ENCODE measurements around the gene APBA3. TPM values are rescaled to one million over a fixed set of nuclear protein-coding genes. Genes with fewer than 3 reads are reported as not detected.
"Not testable (repeated sequence)": the region's sequence is repeated elsewhere in the genome, so short reads cannot be mapped to it uniquely, and the experiment has no call there.

Gene APBA3
- polyA plus RNA-seq, 10 donors, result 9.3 to 14.2 (median 11.8) TPM

DNA sequence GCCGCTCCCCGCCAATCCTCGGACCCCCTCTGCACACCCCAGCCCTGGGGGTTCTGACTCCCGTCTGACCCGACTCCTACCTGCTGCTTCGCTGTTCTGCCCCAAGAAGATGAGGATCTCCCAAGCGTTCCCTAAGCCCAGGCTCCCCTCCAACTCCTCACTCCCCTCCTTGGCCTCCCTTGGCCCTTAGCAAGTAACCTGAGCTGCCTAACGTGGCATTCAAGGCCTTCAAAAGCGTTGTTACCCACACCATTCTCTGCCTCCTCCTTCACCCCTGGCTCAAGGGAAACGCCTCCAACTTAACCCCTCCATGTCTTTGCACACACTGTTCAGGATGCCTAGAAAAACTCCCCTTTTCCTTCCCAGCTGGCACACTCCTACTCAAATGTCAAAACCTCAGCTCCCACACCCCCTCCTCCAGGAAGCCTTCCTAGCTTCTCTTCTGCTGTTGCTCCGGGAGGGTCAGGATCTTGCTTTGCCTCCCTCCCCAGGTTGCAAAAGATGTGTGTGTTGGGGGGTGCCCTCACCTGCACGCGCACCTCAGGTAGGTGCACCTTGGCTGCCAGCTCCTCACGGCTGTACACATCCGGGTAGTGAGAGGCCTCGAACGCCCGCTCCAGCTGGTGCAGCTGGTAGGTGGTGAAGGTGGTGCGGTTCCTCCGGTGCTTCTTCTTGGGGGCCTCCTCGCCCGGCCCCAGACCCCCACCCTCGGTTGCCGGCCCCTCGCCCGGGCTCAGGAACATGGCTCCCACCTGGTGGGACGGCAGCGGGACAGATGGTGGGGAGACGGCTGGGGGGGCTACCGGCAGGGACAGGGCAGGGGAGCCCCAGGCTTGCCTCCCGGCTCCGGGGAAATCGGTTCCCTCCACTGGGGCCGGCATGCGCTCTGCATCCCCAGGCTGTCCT is 9.8 kb upstream of the APBA3 start:
- DNase-seq, result no peak

DNA sequence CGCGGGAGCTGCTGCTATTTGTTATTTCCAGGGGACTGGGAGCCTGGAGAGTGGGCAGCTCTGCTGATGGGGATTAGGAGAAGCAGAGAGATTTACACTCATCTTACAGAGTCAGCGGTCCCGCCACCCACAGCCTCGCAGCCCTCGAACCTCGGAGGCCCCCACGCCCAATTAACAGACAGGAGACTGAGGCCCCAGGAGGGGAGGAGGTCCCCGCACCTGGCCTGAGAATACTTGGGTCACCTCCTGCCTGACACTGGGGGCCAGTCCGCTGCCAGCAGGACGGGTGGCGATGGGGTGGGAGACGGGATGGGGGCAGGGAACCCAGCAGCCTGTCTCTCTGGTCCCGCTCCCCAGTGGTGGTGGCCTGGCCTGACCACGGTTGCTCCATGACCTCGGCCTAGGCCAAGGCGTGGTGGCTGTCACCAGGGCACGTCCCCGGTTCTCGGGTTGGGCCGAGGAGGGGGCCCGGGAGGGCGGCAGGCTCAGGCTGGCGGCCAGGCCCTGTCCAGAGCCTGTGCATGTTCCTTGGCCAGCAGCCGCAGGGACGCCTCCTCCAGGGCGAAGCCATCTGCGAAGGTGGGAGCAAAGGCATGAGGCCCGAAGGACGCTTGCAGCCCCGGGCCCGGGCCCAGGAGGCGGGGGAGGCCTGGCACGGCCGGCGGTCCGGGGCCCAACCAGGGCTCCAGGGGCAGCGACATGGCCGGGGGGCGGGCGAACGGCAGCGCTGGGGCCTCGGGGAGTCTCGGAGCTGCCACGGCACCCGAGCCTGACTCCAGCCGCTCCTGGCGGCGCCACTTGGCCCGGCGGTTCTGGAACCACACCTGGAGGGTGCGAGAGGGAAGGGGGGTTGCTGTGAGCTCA is 8.9 kb upstream of the APBA3 start:
- DNase-seq, result no peak

DNA sequence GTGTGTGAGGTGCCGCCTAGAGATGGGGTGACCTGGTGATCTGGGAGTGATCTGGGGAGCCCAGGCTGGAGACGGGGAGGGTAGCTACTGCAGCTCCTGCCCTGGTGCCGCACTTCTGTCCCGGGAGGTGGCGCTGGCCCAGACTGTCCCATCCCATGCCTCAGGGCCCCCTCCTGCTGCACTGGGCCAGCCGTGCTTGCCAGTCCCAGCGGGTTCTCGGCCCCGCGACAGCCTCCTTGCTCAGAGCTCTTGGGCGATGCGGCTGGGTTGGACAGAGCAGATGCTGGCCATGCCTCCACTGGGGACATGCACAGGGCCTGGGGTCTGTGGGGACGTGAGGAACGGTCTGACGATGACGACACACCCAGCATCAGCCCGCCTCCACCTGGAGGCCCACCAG is 8.0 kb upstream of the APBA3 start:
- DNase-seq, result no peak

DNA sequence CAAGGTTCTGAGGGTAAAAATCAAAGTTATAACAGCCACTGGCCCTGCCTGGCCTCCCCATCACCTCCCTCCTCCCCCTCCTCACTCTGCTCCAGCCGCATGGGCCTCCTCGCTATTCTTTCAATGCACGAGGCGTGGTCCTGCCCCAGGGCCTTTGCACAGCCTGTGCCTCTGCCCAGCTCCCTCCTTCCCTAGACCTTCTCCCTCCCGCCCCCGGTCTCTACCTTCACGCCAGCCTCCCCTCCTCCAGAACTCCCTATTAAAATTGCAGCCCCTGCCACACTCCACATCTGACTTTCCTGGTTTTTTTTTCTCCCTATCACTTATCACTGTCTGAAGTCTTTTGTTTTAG is 7.2 kb upstream of the APBA3 start:
- no peak for DNase-seq

DNA sequence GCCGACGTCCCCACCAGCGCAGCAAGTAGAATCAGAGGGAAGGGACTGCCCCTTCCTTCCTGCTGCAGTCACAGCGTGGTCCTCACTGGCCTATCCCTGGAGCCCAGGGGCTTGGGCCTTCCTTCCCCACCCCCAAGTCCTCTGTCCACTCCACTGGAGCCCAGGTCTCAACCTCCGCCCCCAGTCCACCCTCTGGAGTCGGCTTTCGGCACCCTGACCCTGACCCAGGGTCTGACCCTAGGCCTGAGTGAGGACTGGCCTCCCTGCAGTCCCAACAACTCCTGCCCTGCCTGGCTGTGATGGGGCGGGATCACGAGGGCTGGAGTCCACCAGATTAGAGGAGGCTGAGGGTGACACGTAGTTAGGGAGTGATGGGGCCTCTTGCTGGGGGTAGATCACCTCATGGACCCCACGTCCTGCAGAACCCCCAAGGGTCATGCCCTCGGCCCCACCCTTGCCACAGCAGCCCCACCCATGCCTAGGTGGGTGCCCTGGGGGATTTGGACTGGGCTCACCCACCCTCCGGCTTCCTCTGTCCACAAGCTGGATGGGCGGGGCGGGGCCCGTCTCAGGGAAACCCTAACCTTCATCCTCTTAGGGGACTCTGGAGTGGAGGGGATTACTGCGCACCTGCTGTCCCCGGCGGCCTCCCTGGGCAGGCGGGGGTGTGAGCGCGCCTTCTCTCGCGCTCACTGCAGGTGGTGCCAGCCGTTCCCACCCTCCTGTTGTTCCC is 6.7 kb upstream of the APBA3 start:
- DNase-seq, result no peak

GRCh38 chr19:3767050-3767449 is 5.6 kb upstream of the APBA3 start:
- no peak for DNase-seq

- no peak for DNase-seq
Measured at GRCh38 chr19:3766520-3766919, 5.0 kb upstream of the APBA3 start.

DNA sequence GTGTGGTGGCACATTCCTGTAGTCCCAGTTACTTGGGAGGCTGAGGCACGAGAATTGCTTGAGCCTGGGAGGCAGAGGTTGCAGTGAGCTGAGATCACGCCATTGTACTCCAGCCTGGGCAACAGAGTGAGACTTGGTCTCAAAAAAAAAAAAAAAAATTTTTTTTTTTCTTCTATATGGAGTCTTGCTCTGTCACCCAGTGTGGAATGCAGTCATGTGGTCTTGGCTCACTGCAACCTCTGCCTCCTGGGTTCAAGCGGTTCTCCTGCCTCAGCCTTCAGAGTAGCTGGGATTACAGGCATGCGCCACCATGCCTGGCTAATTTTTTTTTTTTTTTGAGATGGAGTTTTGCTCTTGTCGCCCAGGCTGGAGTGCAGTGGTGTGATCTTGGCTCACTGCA is 4.3 kb upstream of the APBA3 start:
- DNase-seq, result not testable (repeated sequence)

DNA sequence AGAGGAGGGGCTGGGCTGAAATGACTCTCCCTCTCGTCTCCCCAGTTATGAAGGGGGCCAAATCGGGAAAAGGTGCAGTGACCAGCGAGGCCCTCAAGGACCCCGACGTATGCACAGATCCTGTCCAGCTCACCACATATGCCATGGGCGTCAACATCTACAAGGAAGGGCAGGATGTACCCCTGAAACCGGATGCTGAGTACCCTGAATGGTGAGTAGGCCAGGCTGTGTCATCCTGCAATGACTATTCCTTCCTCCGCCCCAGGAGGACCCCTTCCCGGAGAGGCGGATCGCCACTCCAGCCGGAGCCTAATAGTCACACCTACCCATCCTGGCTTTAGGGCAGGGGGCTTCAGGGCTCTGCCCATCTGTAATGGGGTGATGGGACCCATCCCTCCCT is 3.6 kb upstream of the APBA3 start:
- no peak for DNase-seq

- DNase-seq, result peak; percentile 99 to 100 (median 100)
Measured at GRCh38 chr19:3762501-3763459, 1.3 kb upstream of the APBA3 start, which contains the start of gene MRPL54. Gene MRPL54, plus strand, starts transcription at chr19:3762682. Its CDS starts 19 bp downstream, at chr19:3762701.

DNA sequence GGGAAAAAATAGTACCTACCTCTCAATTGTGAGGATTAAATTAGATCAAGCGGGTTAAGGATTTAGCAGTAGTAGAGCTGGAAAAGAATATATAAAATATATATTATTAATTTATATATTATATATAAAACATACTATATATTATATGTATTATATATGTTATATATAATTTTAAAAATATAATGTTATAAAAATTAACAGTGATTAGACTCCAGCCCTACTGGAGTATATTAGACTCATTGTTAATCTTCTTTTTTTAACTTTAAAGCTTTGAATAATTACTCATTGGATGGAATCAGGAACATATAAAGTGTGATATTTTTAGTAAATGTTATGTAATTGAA is 610 bp upstream of the APBA3 start:
- no peak for DNase-seq

- DNase-seq, result peak in 1 of 3 donors; percentile 12
Measured at GRCh38 chr19:3760871-3761361, 576 bp downstream of the APBA3 start.

- DNase-seq, result no peak
Measured at GRCh38 chr19:3759482-3760254, 1.8 kb downstream of the APBA3 start.

DNA sequence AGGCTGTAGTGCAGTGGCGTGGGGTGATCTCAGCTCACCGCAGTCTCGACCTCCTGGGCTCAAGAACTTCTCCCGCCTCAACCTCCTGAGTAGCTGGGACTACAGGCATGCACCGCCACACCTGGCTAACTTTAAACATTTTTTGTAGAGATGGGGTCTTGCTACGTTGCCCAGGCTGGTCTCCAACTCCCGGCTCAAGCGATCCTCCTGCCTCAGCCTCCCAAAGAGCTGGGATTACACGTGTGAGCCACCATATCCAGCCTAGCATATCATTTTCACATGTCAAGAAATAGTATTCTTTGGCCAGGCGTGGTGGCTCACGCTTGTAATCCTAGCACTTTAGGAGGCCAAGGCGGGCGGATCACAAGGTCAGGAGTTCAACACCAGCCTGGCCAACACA is 3.2 kb downstream of the APBA3 start:
- not testable (repeated sequence) for DNase-seq

DNA sequence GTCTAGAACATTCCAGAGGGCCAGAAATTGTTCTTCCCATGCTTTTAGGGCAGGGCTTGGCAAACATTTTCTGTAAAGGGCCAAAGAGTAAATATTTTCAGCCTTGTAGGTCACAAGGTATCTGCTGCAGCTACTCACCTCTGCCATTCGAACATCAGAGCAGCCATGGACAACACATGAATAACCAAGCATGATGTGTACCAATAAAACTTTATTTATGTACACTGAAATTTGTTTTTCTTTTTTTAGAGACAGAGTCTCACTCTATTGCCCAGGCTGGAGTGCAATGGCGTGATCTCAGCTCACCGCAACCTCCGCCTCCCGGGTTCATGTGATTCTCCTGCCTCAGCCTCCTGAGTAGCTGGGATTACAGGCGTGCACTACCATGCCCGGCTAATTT is 3.8 kb downstream of the APBA3 start:
- DNase-seq, result not testable (repeated sequence)

GRCh38 chr19:3753631-3754410 is 7.7 kb downstream of the APBA3 start:
- no peak for DNase-seq

- DNase-seq, result no peak
Measured at GRCh38 chr19:3752492-3752891, 9.0 kb downstream of the APBA3 start.

DNA sequence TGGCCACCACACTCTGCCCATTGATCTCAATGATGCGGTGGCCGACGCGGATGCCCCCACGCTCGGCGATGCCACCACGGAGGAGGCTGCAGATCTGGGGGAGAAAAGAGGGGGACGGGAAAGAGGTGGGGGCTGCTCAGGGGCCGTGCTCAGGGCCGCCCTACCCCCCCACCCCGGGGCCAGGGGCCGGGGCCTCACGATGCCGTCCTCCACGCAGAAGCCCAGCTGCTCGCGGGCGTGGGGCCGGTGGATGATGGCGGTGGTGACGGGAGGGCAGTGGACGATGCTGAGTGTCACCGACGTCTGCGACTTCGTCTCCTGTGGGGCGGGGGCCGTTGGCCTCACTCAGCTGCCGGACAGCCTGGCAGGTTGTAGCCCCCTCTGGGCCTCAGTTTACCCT is 10.3 kb downstream of the APBA3 start:
- DNase-seq, result no peak

DNA sequence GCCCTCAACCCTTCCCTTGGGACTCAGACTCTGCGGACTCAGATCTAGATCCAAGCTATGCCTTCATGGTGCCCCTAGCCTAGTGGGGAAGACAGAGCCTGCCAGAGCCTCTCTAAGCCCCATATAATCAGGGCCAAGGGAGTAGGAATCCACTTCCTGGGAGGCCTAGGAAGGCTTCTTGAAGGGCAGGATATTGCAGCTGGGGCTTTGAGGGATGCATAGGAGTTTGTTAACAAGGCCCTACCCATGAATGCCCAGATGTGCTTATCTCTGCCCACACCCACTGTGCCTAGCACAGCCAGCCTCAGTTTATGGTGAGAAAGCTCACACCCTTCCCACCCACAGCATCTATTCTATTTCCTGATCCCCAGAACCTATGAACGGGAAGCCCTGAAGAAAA is 11.3 kb downstream of the APBA3 start:
- no peak for DNase-seq

Data from muscle of back (tissue), 11 donors.